ELF-1 (cell line): ENCODE results near the gene ST7.

ENCODE experiments used
- DNase-seq: peaks from one replicate; pipeline ENCODE4 v3.0.0-alpha.2; 2016; ENCODE audit warnings: low read depth, low spot score

ST7 gene

GRCh38 chr7:117190746-117191435 is 237.6 kb downstream of the ST7 start:
- no peak for DNase-seq

GRCh38 chr7:117192108-117192507 is 238.8 kb downstream of the ST7 start:
- DNase-seq = no peak

- DNase-seq = no peak
These were observed 240.3 kb downstream of the ST7 start for GRCh38 chr7:117193564-117193963.

GRCh38 chr7:117194445-117194844 is 241.1 kb downstream of the ST7 start:
- no peak for DNase-seq

GRCh38 chr7:117195361-117196029 is 242.2 kb downstream of the ST7 start:
- DNase-seq = no peak

- no peak for DNase-seq
These were observed 246.8 kb downstream of the ST7 start for GRCh38 chr7:117200132-117200531.

- DNase-seq = no peak
These were observed 247.6 kb downstream of the ST7 start for GRCh38 chr7:117200786-117201458.

- DNase-seq = no peak
These were observed 249.2 kb downstream of the ST7 start for GRCh38 chr7:117202511-117202910.

- DNase-seq = no peak
These were observed 249.9 kb downstream of the ST7 start for GRCh38 chr7:117203205-117203604.

GRCh38 chr7:117205873-117206272 is 252.6 kb downstream of the ST7 start:
- no peak for DNase-seq

- no peak for DNase-seq
These were observed 255.0 kb downstream of the ST7 start for GRCh38 chr7:117208257-117208656.

- no peak for DNase-seq
These were observed 257.1 kb downstream of the ST7 start for GRCh38 chr7:117210397-117210796.

- no peak for DNase-seq
These were observed 257.6 kb downstream of the ST7 start for GRCh38 chr7:117210908-117211307.

GRCh38 chr7:117211614-117212013 is 258.3 kb downstream of the ST7 start:
- DNase-seq = no peak

- peak; percentile 77 for DNase-seq
These were observed 259.9 kb downstream of the ST7 start for GRCh38 chr7:117212969-117213877.

- DNase-seq = no peak
These were observed 262.7 kb downstream of the ST7 start for GRCh38 chr7:117216010-117216409.

- no peak for DNase-seq
These were observed 263.3 kb downstream of the ST7 start for GRCh38 chr7:117216436-117217069.

GRCh38 chr7:117217106-117218035 is 264.1 kb downstream of the ST7 start:
- DNase-seq = no peak

- no peak for DNase-seq
These were observed 265.4 kb downstream of the ST7 start for GRCh38 chr7:117218700-117219099.

- no peak for DNase-seq
These were observed 266.2 kb downstream of the ST7 start for GRCh38 chr7:117219485-117219884.
